ENCODE results near the gene LOXL1. TPM values are rescaled to one million over a fixed set of nuclear protein-coding genes. Genes with fewer than 3 reads are reported as not detected.

Gene LOXL1
- polyA plus RNA-seq, 1 donor from 2014 or later: 2.1 TPM

DNA sequence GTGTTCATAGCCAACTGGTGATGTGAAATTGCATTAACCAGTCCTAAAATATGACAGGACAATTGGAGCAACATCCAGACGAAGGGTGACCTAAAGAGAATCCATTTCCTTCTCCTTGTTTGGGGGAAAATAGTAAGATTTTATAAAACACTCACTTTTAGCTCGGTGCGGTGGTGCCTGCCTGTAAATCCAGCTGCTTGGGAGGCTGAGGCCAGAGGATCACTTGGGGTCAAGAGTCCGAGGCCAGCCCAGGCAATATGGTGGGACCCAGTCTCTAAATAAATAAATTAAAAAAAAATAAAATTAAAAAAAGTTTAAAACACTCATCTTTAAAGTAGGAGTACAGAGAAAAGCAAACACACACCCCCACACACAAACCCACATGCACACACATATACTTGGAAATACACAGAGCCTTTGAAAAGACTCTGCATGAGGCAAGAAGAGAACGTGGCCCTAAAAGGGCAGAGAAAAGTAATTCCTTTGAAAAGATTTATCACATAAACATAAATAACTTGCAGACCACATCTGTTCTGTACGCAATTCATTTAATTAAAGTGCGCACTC lies 14.1 kb upstream of the LOXL1 start:
- Histone ChIP-seq H4K20me1 (ENCODE audit: insufficient read depth) (no peaks in the 10 kb centered on the region), H3K27ac (ENCODE audit: low read length) (no peak overlapping the region), H3K79me2 (replicated peaks; ENCODE audit: insufficient read depth, low read length) (no peaks in the 10 kb centered on the region), H2AFZ (ENCODE audit: low read depth, low read length) (no peak overlapping the region), H3K4me2 (ENCODE audit: low read length) (no peak overlapping the region), H3K36me3 (ENCODE audit: insufficient read depth, low read length) (no peaks in the 10 kb centered on the region), H3K27me3 (ENCODE audit: insufficient read depth, low read depth, low read length) (no peaks in the 10 kb centered on the region), H3K9ac (ENCODE audit: low read length) (no peak overlapping the region), H3K9me3 (ENCODE audit: low read length) (no peaks in the 10 kb centered on the region), H3F3A (ENCODE audit: insufficient read depth, low read length, poor library complexity, severe bottlenecking) (no peaks in the 10 kb centered on the region), H3K9me2 (ENCODE audit: insufficient read depth, low read length) (no peaks in the 10 kb centered on the region), H3K4me3 (ENCODE audit: low read length) (no peak overlapping the region)
- TF ChIP-seq POLR2AphosphoS5 (IDR thresholded peaks at IDR 0.05): no peak
- TF ChIP-seq EZH2 (IDR thresholded peaks at IDR 0.05; ENCODE audit: borderline replicate concordance, insufficient read depth, low read length, poor library complexity, severe bottlenecking): no peak
- TF ChIP-seq CTCF (IDR thresholded peaks at IDR 0.05; ENCODE audit: poor library complexity, severe bottlenecking): no peak
- TF ChIP-seq EP300 (conservative IDR thresholded peaks at IDR 0.05; ENCODE audit: poor library complexity, severe bottlenecking): no peak
- no peak for TF ChIP-seq REST (IDR thresholded peaks at IDR 0.05; ENCODE audit: borderline replicate concordance)
- TF ChIP-seq RAD21 (conservative IDR thresholded peaks at IDR 0.05): no peak
- TF ChIP-seq TAF1 (IDR thresholded peaks at IDR 0.05; ENCODE audit: low read depth): no peak
- TF ChIP-seq SMC3 (conservative IDR thresholded peaks at IDR 0.05; ENCODE audit: poor library complexity): no peak
- no peak for TF ChIP-seq MXI1 (conservative IDR thresholded peaks at IDR 0.05; ENCODE audit: poor library complexity, severe bottlenecking)

GRCh38 chr15:73914145-73914544 lies 12.1 kb upstream of the LOXL1 start:
- H2AFZ ChIP-seq (ENCODE audit: low read depth, low read length): no peak overlapping the region

More at GRCh38 chr15:73914145-73914544, 12.1 kb upstream of the LOXL1 start:
- Histone ChIP-seq H3K9ac (ENCODE audit: low read length) (no peak overlapping the region), H3K79me2 (replicated peaks; ENCODE audit: insufficient read depth, low read length) (no peaks in the 10 kb centered on the region), H3K36me3 (ENCODE audit: insufficient read depth, low read length) (no peaks in the 10 kb centered on the region), H3K9me2 (ENCODE audit: insufficient read depth, low read length) (no peaks in the 10 kb centered on the region), H3K4me3 (ENCODE audit: low read length) (no peak overlapping the region), H3K9me3 (ENCODE audit: low read length) (peaks cover 4% of the 10 kb centered on the region), H4K20me1 (ENCODE audit: insufficient read depth) (no peaks in the 10 kb centered on the region), H3F3A (ENCODE audit: insufficient read depth, low read length, poor library complexity, severe bottlenecking) (no peaks in the 10 kb centered on the region), H3K27ac (ENCODE audit: low read length) (no peak overlapping the region), H3K27me3 (ENCODE audit: insufficient read depth, low read depth, low read length) (no peaks in the 10 kb centered on the region), H3K4me2 (ENCODE audit: low read length) (no peak overlapping the region)
- TF ChIP-seq EP300 (conservative IDR thresholded peaks at IDR 0.05; ENCODE audit: poor library complexity, severe bottlenecking) (no peak), RAD21 (conservative IDR thresholded peaks at IDR 0.05) (no peak), MXI1 (conservative IDR thresholded peaks at IDR 0.05; ENCODE audit: poor library complexity, severe bottlenecking) (no peak), POLR2AphosphoS5 (IDR thresholded peaks at IDR 0.05) (no peak), SMC3 (conservative IDR thresholded peaks at IDR 0.05; ENCODE audit: poor library complexity) (no peak), REST (IDR thresholded peaks at IDR 0.05; ENCODE audit: borderline replicate concordance) (no peak), TAF1 (IDR thresholded peaks at IDR 0.05; ENCODE audit: low read depth) (no peak), EZH2 (IDR thresholded peaks at IDR 0.05; ENCODE audit: borderline replicate concordance, insufficient read depth, low read length, poor library complexity, severe bottlenecking) (no peak), CTCF (IDR thresholded peaks at IDR 0.05; ENCODE audit: poor library complexity, severe bottlenecking) (no peak)
